ENCODE results near the gene R3HDML.

The R3HDML gene

GRCh38 chr20:44396369-44397130 is 59.7 kb downstream of the R3HDML start:
- in situ Hi-C loops (cut with MboI; ENCODE audit: low sequenced_read_pairs): loop anchor here (10.0 kb wide), 1 partner anchor 208 kb away; no protein-coding TSS in a partner anchor

DNA sequence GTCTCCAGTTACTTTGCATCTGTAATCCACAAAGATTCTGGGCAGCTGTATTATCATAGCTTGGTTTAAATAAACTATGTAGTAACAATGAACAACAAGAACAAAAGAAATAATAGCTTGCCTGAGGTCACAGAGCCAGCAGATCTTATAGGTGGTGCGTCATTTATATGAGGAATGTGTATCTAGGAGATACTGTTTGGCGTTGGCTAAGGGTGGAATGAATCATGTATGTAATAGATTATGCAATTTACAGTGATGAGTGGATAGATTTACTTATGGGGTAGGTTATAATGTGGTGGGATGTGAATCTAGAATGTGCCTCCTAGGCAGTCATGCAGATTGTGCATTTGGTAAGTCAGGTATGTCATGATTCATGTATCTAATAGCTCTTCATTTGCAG is 61.5 kb downstream of the R3HDML start:
- in situ Hi-C loops (cut with MboI; ENCODE audit: low sequenced_read_pairs): loop anchor here (10.0 kb wide), 1 partner anchor 206 kb away; no protein-coding TSS in a partner anchor

GRCh38 chr20:44399446-44399845 is 62.6 kb downstream of the R3HDML start:
- in situ Hi-C loops (cut with MboI; ENCODE audit: low sequenced_read_pairs): loop anchor here (10.0 kb wide), 1 partner anchor 205 kb away; no protein-coding TSS in a partner anchor

- in situ Hi-C loops (cut with MboI; ENCODE audit: low sequenced_read_pairs): no loop called here
Measured at GRCh38 chr20:44400671-44400969, 63.8 kb downstream of the R3HDML start.

Measured in HL-60/S4 treated with phorbol 12-myristate 13-acetate at 8.2 ng/mL for 4 days and 3 days (cell line).